Measurements from ENCODE around the gene STT3B.

The STT3B gene

GRCh38 chr3:31522152-31522551 lies 10.6 kb upstream of the STT3B start:
- DNase-seq: peak; percentile 4

- no peak for DNase-seq
Measured at GRCh38 chr3:31523543-31523942, 9.2 kb upstream of the STT3B start.

- no peak for DNase-seq
Measured at GRCh38 chr3:31525532-31525931, 7.2 kb upstream of the STT3B start.

- DNase-seq: no peak
Measured at GRCh38 chr3:31529421-31529820, 3.3 kb upstream of the STT3B start.

- DNase-seq: no peak
Measured at GRCh38 chr3:31530039-31530959, 2.4 kb upstream of the STT3B start.

- no peak for DNase-seq
Measured at GRCh38 chr3:31530960-31531335, 1.8 kb upstream of the STT3B start.

GRCh38 chr3:31531452-31531991 lies 1.2 kb upstream of the STT3B start:
- no peak for DNase-seq

GRCh38 chr3:31531992-31532586 lies 636 bp upstream of the STT3B start:
- DNase-seq: peak; percentile 98

- peak; percentile 51 for DNase-seq
Measured at GRCh38 chr3:31533169-31534064, 692 bp downstream of the STT3B start.

GRCh38 chr3:31534065-31534425 lies 1.3 kb downstream of the STT3B start:
- DNase-seq: no peak

- no peak for DNase-seq
Measured at GRCh38 chr3:31536497-31536896, 3.8 kb downstream of the STT3B start.

GRCh38 chr3:31538801-31539200 lies 6.1 kb downstream of the STT3B start:
- DNase-seq: no peak

GRCh38 chr3:31539275-31539674 lies 6.5 kb downstream of the STT3B start:
- DNase-seq: no peak

- no peak for DNase-seq
Measured at GRCh38 chr3:31541089-31541488, 8.4 kb downstream of the STT3B start.

GRCh38 chr3:31542246-31542645 lies 9.5 kb downstream of the STT3B start:
- no peak for DNase-seq

- no peak for DNase-seq
Measured at GRCh38 chr3:31543375-31543774, 10.7 kb downstream of the STT3B start.

- DNase-seq: no peak
Measured at GRCh38 chr3:31544634-31545033, 11.9 kb downstream of the STT3B start.

GRCh38 chr3:31546162-31546561 lies 13.4 kb downstream of the STT3B start:
- no peak for DNase-seq

- no peak for DNase-seq
Measured at GRCh38 chr3:31546725-31547124, 14.0 kb downstream of the STT3B start.

GRCh38 chr3:31550452-31551251 lies 17.9 kb downstream of the STT3B start:
- no peak for DNase-seq

GRCh38 chr3:31551646-31552045 lies 18.9 kb downstream of the STT3B start:
- DNase-seq: no peak

- no peak for DNase-seq
Measured at GRCh38 chr3:31552103-31552502, 19.4 kb downstream of the STT3B start.
